Measurements from ENCODE around the gene MRPL44. TPM values are rescaled to one million over a fixed set of nuclear protein-coding genes. Genes with fewer than 3 reads are reported as not detected.

The MRPL44 gene
- total and polyA plus RNA-seq, 2 donors (not counting 1 experiment from before 2014, with no cell fraction given), result 8.9 to 26.7 TPM

DNA sequence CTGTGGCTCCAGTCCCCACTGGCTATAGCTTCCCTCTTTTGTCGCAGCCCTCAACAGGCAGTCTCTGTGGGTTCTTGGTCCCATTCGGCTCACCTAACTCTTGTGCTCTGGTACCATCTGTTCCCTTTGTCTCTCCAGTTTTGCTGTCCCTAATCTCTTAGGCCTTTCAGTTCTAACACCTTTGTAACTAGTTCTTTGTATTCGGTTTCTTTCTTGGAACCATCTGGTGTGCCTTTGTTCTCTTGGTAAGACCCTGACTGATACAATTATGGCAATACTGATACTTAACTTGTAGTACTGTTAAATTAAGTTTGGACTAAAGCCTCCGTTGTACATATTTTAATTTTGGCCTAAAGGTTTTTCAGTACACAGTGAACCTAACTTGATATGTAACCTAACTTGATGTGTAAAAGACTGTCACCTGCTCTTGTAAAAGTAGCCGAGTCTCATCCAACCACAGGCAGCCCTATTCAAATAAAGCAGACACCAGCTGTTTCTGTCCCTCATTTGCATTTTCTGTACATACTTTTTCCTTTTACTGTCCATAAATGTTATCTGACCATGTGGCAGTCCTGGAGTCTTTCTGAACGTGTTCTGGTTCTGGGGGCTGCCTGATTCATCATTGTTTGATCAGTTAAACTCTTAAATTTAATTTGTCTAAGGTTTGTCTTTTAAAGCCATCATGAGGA lies 4.8 kb upstream of the MRPL44 start:
- WGBS (ENCODE audit: insufficient coverage), result 76% methylated on average over 2 of the region's 6 CpGs
- no peaks in the 10 kb centered on the region for H3K36me3 ChIP-seq (replicated peaks in 1 of 2; ENCODE audit: control extremely low read depth in 1 of 2, control insufficient read depth in 1 of 2, extremely low read depth in 1 of 2, insufficient read depth in 2 of 2, low read length in 1 of 2)
- peak overlapping the region; percentile 52 for H3K9ac ChIP-seq (ENCODE audit: low read length)
- H3K9me3 ChIP-seq (ENCODE audit: control extremely low read depth in 1 of 3, control insufficient read depth in 2 of 3, insufficient read depth in 1 of 3, low read length in 2 of 3), result no peaks in the 10 kb centered on the region
- Mint-ChIP-seq H3K9me3 (ENCODE audit: insufficient read depth) (no peaks in the 10 kb centered on the region), H3K4me1 (peaks cover 56% of the 10 kb centered on the region), H3K27me3 (no peaks in the 10 kb centered on the region), H3K27ac (peak overlapping the region; percentile 84), H3K4me3 (peak overlapping the region; percentile 64)
- POLR2A ChIA-PET, result interaction anchor here (1.5 kb wide), 1 partner anchor 9 kb away, joined by 3 read pairs; no protein-coding TSS in a partner anchor
- peak overlapping the region in 3 of 5 experiments; percentile 13 to 57 (median 42) for H3K4me3 ChIP-seq (ENCODE audit: control extremely low read depth in 1 of 5, extremely low read depth in 1 of 5, insufficient read depth in 1 of 5, low read depth in 2 of 5, low read length in 4 of 5)
- no peaks in the 10 kb centered on the region for H4K20me1 ChIP-seq (ENCODE audit: control insufficient read depth, insufficient read depth, low read length, poor library complexity, severe bottlenecking)
- H3K79me2 ChIP-seq (ENCODE audit: control insufficient read depth, insufficient read depth, low read length), result peaks cover 41% of the 10 kb centered on the region
- peak overlapping the region; percentile 79 for H2AFZ ChIP-seq (ENCODE audit: insufficient read depth, low read depth, low read length, poor library complexity, severe bottlenecking)
- H3K4me2 ChIP-seq (replicated peaks; ENCODE audit: low read depth, low read length, poor library complexity, severe bottlenecking), result peak overlapping the region; percentile 61
- CTCF ChIA-PET, result interaction anchor here (0.9 to 1.0 kb wide), 2 partner anchors 18 to 172 kb away, joined by 3 read pairs; no protein-coding TSS in a partner anchor
- no peaks in the 10 kb centered on the region for H3K27me3 ChIP-seq (replicated peaks in 1 of 4; ENCODE audit: control extremely low read depth in 1 of 4, control insufficient read depth in 3 of 4, insufficient read depth in 4 of 4, low read length in 3 of 4)
- peak overlapping the region; percentile 55 to 79 for H3K27ac ChIP-seq (ENCODE audit: low read length in 2 of 2)
- ATAC-seq (ENCODE audit: low read depth) (peak; percentile 31), DNase-seq (peak; percentile 65)
- peaks cover 37 to 44% of the 10 kb centered on the region in 2 donors for H3K4me1 ChIP-seq (ENCODE audit: control insufficient read depth in 2 of 2, insufficient read depth in 2 of 2, low read length in 2 of 2)
- intact Hi-C loops (cut with micrococcal nuclease), result loop anchor here (10.0 kb wide), 1 partner anchor 1298 kb away; the partner anchor contains the start of gene FARSB
- TF ChIP-seq, protein P1, sequence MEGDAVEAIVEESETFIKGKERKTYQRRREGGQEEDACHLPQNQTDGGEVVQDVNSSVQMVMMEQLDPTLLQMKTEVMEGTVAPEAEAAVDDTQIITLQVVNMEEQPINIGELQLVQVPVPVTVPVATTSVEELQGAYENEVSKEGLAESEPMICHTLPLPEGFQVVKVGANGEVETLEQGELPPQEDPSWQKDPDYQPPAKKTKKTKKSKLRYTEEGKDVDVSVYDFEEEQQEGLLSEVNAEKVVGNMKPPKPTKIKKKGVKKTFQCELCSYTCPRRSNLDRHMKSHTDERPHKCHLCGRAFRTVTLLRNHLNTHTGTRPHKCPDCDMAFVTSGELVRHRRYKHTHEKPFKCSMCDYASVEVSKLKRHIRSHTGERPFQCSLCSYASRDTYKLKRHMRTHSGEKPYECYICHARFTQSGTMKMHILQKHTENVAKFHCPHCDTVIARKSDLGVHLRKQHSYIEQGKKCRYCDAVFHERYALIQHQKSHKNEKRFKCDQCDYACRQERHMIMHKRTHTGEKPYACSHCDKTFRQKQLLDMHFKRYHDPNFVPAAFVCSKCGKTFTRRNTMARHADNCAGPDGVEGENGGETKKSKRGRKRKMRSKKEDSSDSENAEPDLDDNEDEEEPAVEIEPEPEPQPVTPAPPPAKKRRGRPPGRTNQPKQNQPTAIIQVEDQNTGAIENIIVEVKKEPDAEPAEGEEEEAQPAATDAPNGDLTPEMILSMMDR (IDR thresholded peaks at IDR 0.05), result no peak
- no peak for TF ChIP-seq EZH2 (IDR thresholded peaks at IDR 0.05; ENCODE audit: borderline replicate concordance, insufficient read depth, low read depth, low read length, poor library complexity, severe bottlenecking)

DNA sequence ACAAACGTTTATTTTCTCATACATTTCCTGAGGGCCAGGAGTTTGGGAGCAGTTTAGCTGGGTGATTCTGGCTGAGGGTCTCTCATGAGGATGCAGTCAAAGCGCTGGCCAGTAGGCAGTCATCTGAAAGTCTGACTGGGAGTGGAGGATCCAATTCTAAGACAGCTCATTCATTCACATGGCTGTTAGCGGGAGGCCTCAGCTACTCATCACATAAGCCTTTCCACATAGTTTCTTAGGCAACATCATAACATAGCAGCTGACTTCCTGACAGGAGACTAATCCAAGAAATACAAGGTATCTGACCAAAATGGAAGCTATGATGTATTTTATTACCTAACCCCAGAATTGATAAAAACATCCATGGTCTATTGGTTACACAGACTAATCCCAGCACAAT lies 2.9 kb upstream of the MRPL44 start:
- Histone ChIP-seq H3K4me3 (ENCODE audit: control extremely low read depth in 1 of 5, extremely low read depth in 1 of 5, insufficient read depth in 1 of 5, low read depth in 2 of 5, low read length in 4 of 5) (no peak overlapping the region), H4K20me1 (ENCODE audit: control insufficient read depth, insufficient read depth, low read length, poor library complexity, severe bottlenecking) (no peaks in the 10 kb centered on the region), H3K36me3 (replicated peaks in 1 of 2; ENCODE audit: control extremely low read depth in 1 of 2, control insufficient read depth in 1 of 2, extremely low read depth in 1 of 2, insufficient read depth in 2 of 2, low read length in 1 of 2) (no peaks in the 10 kb centered on the region), H3K9me3 (ENCODE audit: control extremely low read depth in 1 of 3, control insufficient read depth in 2 of 3, insufficient read depth in 1 of 3, low read length in 2 of 3) (no peaks in the 10 kb centered on the region), H3K79me2 (ENCODE audit: control insufficient read depth, insufficient read depth, low read length) (peaks cover 46% of the 10 kb centered on the region), H3K27ac (ENCODE audit: low read length in 2 of 2) (no peak overlapping the region), H3K4me1 (ENCODE audit: control insufficient read depth in 2 of 2, insufficient read depth in 2 of 2, low read length in 2 of 2) (peaks cover 50 to 53% of the 10 kb centered on the region in 2 donors), H3K9ac (ENCODE audit: low read length) (no peak overlapping the region), H2AFZ (ENCODE audit: insufficient read depth, low read depth, low read length, poor library complexity, severe bottlenecking) (no peak overlapping the region), H3K27me3 (replicated peaks in 1 of 4; ENCODE audit: control extremely low read depth in 1 of 4, control insufficient read depth in 3 of 4, insufficient read depth in 4 of 4, low read length in 3 of 4) (no peaks in the 10 kb centered on the region), H3K4me2 (replicated peaks; ENCODE audit: low read depth, low read length, poor library complexity, severe bottlenecking) (no peak overlapping the region)
- Mint-ChIP-seq H3K27ac (peak overlapping the region; percentile 41), H3K9me3 (ENCODE audit: insufficient read depth) (no peaks in the 10 kb centered on the region), H3K4me1 (peaks cover 61% of the 10 kb centered on the region), H3K4me3 (no peak overlapping the region), H3K27me3 (no peaks in the 10 kb centered on the region)
- ATAC-seq (ENCODE audit: low read depth), result no peak
- ChIA-PET CTCF (interaction anchor here (1.2 to 2.9 kb wide), 4 partner anchors 8 to 118 kb away, joined by 3 to 9 read pairs (median 6); no protein-coding TSS in a partner anchor), POLR2A (interaction anchor here (0.5 to 1.8 kb wide), 2 partner anchors 9 to 967 kb away, joined by 5 to 8 read pairs; partner anchors contain the start of gene WDFY1)
- TF ChIP-seq EZH2 (IDR thresholded peaks at IDR 0.05; ENCODE audit: borderline replicate concordance, insufficient read depth, low read depth, low read length, poor library complexity, severe bottlenecking), result no peak
- TF ChIP-seq, protein P1 (IDR thresholded peaks at IDR 0.05), result no peak
- intact Hi-C loops (cut with micrococcal nuclease), result loop anchor here (10.0 kb wide), 1 partner anchor 1300 kb away; the partner anchor contains the start of gene FARSB
- 100% methylated on average over 1 of the region's 3 CpGs for WGBS (ENCODE audit: insufficient coverage)
- DNase-seq, result no peak
